ENCODE data around the gene ATF4.

GRCh38 chr22:39524089-39524752 is 3.9 kb downstream of the ATF4 start:
- no peak for TF ChIP-seq POLR2A (IDR thresholded peaks at IDR 0.05)
- no peak for TF ChIP-seq CTCF (IDR thresholded peaks at IDR 0.05)

Measured in body of pancreas (tissue), 4 donors.